GM12873 (cell line): ENCODE measurements around the gene NRXN3.

Experiments used
- CTCF ChIP-seq: IDR thresholded peaks from 2 replicates; pipeline ENCODE4 v1.5.1; 2012; ENCODE audit warnings: low read depth, mild to moderate bottlenecking, moderate library complexity, low read length, control low read depth; ENCODE audit not compliant: insufficient read depth; ENCODE audit errors: missing control alignments

Gene NRXN3

GRCh38 chr14:78508023-78508422 lies 337.9 kb downstream of the NRXN3 start:
- TF ChIP-seq CTCF: no peak

DNA sequence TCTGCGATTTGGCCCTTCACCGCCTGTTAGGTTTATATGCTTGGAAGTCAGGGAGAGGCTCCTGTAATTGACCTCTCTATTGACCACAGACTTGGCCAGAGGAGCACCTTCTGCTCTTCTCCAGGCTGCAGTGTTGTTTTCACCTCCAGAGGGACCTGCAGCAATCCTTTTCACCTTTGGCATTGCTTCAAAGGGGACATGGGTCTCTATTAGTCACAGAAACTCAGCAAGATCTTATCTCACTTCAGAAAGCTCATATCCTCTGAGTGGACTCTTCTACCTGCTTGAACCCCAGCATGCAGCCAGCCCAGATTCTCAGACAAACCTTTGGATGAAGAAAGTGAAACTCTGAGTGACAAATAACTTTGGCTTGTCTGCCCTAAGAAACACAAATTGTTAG lies 339.3 kb downstream of the NRXN3 start:
- no peak for TF ChIP-seq CTCF

DNA sequence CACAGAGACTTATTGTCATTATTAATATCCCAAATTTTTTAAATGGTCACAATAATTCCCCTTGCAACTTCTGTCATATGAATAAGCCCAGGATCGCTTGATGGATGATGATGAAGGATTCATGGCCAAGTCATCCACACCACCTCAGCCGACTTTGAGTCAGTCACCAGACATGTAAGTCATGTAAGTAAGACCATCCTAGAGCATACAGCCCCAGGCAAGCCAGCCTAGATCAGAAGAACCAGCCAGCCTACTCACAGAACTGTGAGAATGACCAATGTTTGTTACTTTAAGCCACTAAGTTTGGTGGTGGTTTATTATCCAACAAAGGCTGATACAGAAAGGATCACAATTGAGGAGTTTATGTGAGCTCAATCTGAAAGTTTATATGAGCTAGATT lies 341.8 kb downstream of the NRXN3 start:
- no peak for TF ChIP-seq CTCF

DNA sequence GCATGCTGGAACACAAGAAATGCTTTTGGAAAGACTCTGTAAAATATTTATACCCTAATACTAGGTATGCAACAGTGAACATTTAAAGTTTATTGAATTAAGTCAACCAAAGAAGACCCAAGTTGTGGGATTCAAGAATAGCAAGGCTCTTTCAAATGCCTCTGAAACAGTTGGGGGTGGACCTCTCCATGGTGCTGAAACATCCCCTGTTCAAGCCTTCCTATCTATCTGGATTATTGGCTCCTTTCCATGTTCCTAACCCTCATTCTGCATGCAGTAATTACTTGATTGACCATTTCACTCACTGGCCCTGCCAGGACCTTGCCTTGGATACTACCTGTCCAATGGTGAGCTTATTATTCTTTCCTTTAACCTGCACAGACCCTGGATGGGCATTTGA lies 349.7 kb downstream of the NRXN3 start:
- TF ChIP-seq CTCF: no peak

DNA sequence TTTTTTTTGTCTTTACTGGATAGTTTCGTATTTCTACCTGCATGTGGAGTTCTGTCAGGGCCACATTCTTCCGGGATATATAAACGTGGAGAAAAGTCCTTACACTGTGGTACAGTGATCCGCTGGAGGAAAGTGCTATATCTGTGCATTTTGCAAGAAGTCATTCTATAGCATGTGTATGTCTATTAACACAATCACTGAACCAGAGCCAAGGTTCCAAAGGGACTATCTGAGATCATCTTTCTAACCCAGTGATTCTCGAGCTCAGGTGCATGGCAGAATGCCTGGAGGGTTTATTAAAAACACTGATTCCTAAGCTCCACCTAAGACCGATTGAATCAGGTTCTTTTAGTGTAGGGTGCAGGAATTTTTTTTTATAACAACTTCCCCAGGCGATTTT lies 354.0 kb downstream of the NRXN3 start:
- TF ChIP-seq CTCF: no peak

DNA sequence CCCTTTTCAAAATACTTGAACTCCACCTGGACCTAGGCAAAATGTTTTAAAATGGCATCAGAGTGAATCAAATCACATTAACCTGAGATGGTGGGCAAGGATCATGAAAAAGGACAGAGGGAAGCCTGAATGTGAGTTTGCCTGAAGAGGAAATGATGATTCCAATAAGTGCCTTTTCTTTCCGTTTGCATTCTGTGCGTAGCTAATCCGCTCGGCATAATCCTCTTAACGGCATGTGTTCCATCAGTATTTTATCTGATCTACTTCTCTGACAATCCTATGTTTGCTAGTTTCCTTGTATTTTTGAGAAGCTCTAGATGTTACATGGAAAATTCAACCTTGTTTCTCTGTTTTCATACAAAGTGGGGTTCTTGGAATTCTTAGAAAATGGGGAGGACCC lies 354.6 kb downstream of the NRXN3 start:
- TF ChIP-seq CTCF: no peak

DNA sequence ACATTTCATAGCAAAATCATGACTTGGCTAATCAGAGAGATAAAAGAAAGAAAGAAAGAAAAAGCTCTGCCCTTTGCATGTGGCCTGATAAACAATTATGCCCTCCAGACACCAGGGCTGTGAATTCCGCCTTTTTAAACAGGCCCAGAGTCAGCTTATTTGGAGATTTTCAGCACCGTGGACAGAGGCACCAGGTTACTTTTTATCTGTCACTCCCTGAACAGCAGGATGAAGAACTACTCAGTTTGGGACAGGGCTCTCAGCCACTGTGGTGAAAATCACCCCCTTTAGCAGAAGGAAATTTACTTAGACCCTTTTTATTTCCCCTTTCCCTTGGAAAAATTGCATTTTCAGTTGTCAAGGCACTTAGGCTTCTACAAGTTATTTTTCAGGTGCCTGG lies 359.9 kb downstream of the NRXN3 start:
- no peak for TF ChIP-seq CTCF

GRCh38 chr14:78534141-78534540 lies 364.0 kb downstream of the NRXN3 start:
- TF ChIP-seq CTCF: no peak
